Measurements from ENCODE around the gene TMTC2. TPM values are rescaled to one million over a fixed set of nuclear protein-coding genes. Genes with fewer than 3 reads are reported as not detected.
A peak's percentile ranks its signal among the peaks of the same experiment; 100 is the strongest.

TMTC2 gene
- total RNA-seq, 2 experiments from 2014 or later, result 1.8 to 2.1 TPM

- Mint-ChIP-seq H3K4me1 (ENCODE audit: low read depth) (no peaks in the 10 kb centered on the region), H3K27me3 (peaks cover 4% of the 10 kb centered on the region), H3K4me3 (no peak overlapping the region), H3K9me3 (no peaks in the 10 kb centered on the region), H3K27ac (no peak overlapping the region), H3K36me3 (ENCODE audit: low read depth) (no peaks in the 10 kb centered on the region)
- Histone ChIP-seq H3K4me1 (ENCODE audit: insufficient read depth, low read length) (no peaks in the 10 kb centered on the region), H3K36me3 (ENCODE audit: insufficient read depth, low read length) (no peaks in the 10 kb centered on the region), H3K9me3 (ENCODE audit: control insufficient read depth in 1 of 2, insufficient read depth in 1 of 2, low read length in 2 of 2) (peaks cover 0 to 6% of the 10 kb centered on the region in 2 experiments), H3K27me3 (ENCODE audit: control insufficient read depth in 1 of 2, insufficient read depth in 2 of 2, low read length in 2 of 2) (peaks cover 0 to 4% of the 10 kb centered on the region in 2 experiments), H3K27ac (ENCODE audit: low read depth in 1 of 2, low read length in 2 of 2) (no peak overlapping the region), H3K4me3 (ENCODE audit: low read length) (no peak overlapping the region)
- intact Hi-C loops (cut with DNase I, micrococcal nuclease), result no loop called here
- TF ChIP-seq, protein P1, sequence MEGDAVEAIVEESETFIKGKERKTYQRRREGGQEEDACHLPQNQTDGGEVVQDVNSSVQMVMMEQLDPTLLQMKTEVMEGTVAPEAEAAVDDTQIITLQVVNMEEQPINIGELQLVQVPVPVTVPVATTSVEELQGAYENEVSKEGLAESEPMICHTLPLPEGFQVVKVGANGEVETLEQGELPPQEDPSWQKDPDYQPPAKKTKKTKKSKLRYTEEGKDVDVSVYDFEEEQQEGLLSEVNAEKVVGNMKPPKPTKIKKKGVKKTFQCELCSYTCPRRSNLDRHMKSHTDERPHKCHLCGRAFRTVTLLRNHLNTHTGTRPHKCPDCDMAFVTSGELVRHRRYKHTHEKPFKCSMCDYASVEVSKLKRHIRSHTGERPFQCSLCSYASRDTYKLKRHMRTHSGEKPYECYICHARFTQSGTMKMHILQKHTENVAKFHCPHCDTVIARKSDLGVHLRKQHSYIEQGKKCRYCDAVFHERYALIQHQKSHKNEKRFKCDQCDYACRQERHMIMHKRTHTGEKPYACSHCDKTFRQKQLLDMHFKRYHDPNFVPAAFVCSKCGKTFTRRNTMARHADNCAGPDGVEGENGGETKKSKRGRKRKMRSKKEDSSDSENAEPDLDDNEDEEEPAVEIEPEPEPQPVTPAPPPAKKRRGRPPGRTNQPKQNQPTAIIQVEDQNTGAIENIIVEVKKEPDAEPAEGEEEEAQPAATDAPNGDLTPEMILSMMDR (IDR thresholded peaks at IDR 0.05), result no peak
- ChIA-PET CTCF (no interaction called here), POLR2A (no interaction called here)
- no peak for DNase-seq
- no peak for ATAC-seq (ENCODE audit: poor library complexity)
These were observed 31.0 kb upstream of the TMTC2 start for GRCh38 chr12:82655751-82656150.

DNA sequence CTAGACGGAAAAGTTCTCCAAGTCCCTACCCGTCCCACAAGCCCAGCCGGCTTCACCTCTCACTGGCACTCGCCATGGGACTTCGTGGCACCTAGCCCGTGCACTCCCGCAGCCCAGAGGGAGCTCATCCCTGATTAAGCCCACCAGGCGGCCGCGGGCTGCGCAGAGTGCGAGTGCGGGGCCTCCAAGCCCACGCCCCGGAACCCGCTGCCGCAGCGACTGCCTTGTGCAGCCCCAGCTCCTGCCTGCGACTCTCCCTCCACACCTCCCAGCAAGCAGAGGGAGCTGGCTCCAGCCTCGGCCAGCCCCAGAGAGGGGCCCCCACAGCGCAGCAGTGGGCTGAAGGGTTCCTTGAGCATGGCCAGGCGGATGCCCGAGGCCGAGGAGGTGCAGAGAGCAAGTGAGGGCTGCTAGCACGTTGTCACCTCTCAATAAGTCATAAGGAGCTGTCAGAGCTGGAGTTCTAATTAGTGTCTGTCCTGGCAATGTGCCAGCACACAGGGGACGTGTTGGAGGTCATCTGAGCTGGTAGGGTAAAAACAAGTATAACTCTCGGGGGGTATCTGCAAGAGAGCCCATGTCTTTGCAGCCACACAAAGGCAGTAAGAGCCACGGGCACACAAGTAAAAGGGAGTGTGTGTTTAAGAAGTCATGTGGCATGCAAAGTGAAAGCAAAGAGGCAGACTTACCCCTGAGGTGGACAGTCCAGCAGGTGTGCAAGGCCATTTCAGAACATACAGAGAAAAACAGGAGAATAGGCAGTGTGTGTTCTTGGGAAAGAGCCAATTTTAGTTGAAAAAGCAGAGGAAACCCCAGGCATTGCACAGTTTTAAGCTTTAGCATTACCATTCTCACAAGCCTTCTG lies 27.1 kb upstream of the TMTC2 start:
- ATAC-seq (ENCODE audit: poor library complexity) (no peak), DNase-seq (peak in 1 of 14 experiments; percentile 7)
- no peaks in the 10 kb centered on the region for H3K4me1 Mint-ChIP-seq (ENCODE audit: low read depth)
- H3K27ac Mint-ChIP-seq, result no peak overlapping the region
- H3K27me3 Mint-ChIP-seq, result peaks cover 4% of the 10 kb centered on the region
- Histone ChIP-seq H3K9me3 (ENCODE audit: control insufficient read depth in 1 of 2, insufficient read depth in 1 of 2, low read length in 2 of 2) (peaks cover 0 to 6% of the 10 kb centered on the region in 2 experiments), H3K27ac (ENCODE audit: low read depth in 1 of 2, low read length in 2 of 2) (no peak overlapping the region), H3K27me3 (ENCODE audit: control insufficient read depth in 1 of 2, insufficient read depth in 2 of 2, low read length in 2 of 2) (peaks cover 0 to 4% of the 10 kb centered on the region in 2 experiments), H3K4me1 (ENCODE audit: insufficient read depth, low read length) (no peaks in the 10 kb centered on the region), H3K36me3 (ENCODE audit: insufficient read depth, low read length) (no peaks in the 10 kb centered on the region), H3K4me3 (ENCODE audit: low read length) (no peak overlapping the region)
- CTCF ChIA-PET, result no interaction called here
- no peak overlapping the region for H3K4me3 Mint-ChIP-seq
- H3K9me3 Mint-ChIP-seq, result peaks cover 2% of the 10 kb centered on the region
- no peaks in the 10 kb centered on the region for H3K36me3 Mint-ChIP-seq (ENCODE audit: low read depth)
- POLR2A ChIA-PET, result no interaction called here
- TF ChIP-seq, protein P1 (IDR thresholded peaks at IDR 0.05), result no peak
- intact Hi-C loops (cut with DNase I, micrococcal nuclease), result no loop called here

- H3K4me1 ChIP-seq (ENCODE audit: insufficient read depth, low read length), result no peaks in the 10 kb centered on the region
- TF ChIP-seq, protein P1 (IDR thresholded peaks at IDR 0.05), result no peak
- H3K36me3 ChIP-seq (ENCODE audit: insufficient read depth, low read length), result no peaks in the 10 kb centered on the region
- H3K9me3 Mint-ChIP-seq, result peaks cover 2% of the 10 kb centered on the region
- no peaks in the 10 kb centered on the region for H3K36me3 Mint-ChIP-seq (ENCODE audit: low read depth)
- no peak for ATAC-seq (ENCODE audit: poor library complexity)
- no peaks in the 10 kb centered on the region for H3K4me1 Mint-ChIP-seq (ENCODE audit: low read depth)
- H3K4me3 Mint-ChIP-seq, result no peak overlapping the region
- no peak for DNase-seq
- CTCF ChIA-PET, result no interaction called here
- H3K4me3 ChIP-seq (ENCODE audit: low read length), result no peak overlapping the region
- no peak overlapping the region for H3K27ac ChIP-seq (ENCODE audit: low read depth in 1 of 2, low read length in 2 of 2)
- POLR2A ChIA-PET, result no interaction called here
- H3K27me3 ChIP-seq (ENCODE audit: control insufficient read depth in 1 of 2, insufficient read depth in 2 of 2, low read length in 2 of 2), result peaks cover 0 to 4% of the 10 kb centered on the region in 2 experiments
- H3K27ac Mint-ChIP-seq, result no peak overlapping the region
- peaks cover 0 to 6% of the 10 kb centered on the region in 2 experiments for H3K9me3 ChIP-seq (ENCODE audit: control insufficient read depth in 1 of 2, insufficient read depth in 1 of 2, low read length in 2 of 2)
- H3K27me3 Mint-ChIP-seq, result peaks cover 4% of the 10 kb centered on the region
- intact Hi-C loops (cut with DNase I, micrococcal nuclease), result no loop called here
These were observed 26.0 kb upstream of the TMTC2 start for GRCh38 chr12:82660541-82661325.

All from CD4-positive, alpha-beta T cell (primary cell).